SKM-1 (cell line): Measurements from ENCODE around the gene OR1M1.
A peak's percentile ranks its signal among the peaks of the same experiment; 100 is the strongest.

Experiments used
- DNase-seq: peaks from one replicate; lab custom pipeline; 2025; ENCODE audit not compliant: unreplicated experiment; lab: John Stamatoyannopoulos, UW

OR1M1 gene

GRCh38 chr19:9073806-9074205 lies 13.1 kb upstream of the OR1M1 start:
- no peak for DNase-seq

- no peak for DNase-seq
Observed at GRCh38 chr19:9075064-9075949, 11.6 kb upstream of the OR1M1 start.

- DNase-seq = no peak
Observed at GRCh38 chr19:9076901-9077300, 10.0 kb upstream of the OR1M1 start.

- no peak for DNase-seq
Observed at GRCh38 chr19:9078651-9079050, 8.2 kb upstream of the OR1M1 start.

GRCh38 chr19:9107375-9107774 lies 20.5 kb downstream of the OR1M1 start, which contains the start of gene OR7G2:
TSS of gene OR7G2 (minus strand) at chr19:9107475. CDS start at chr19:9103243, 4,232 bp downstream.
- DNase-seq = no peak

- DNase-seq = no peak
Observed at GRCh38 chr19:9109959-9110358, 23.1 kb downstream of the OR1M1 start.

- no peak for DNase-seq
Observed at GRCh38 chr19:9115307-9115813, 28.5 kb downstream of the OR1M1 start, which contains the start of gene OR7G1. TSS of gene OR7G1 (minus strand) at chr19:9115763. CDS start at chr19:9115763, 0 bp downstream.

- no peak for DNase-seq
Observed at GRCh38 chr19:9116547-9116946, 29.7 kb downstream of the OR1M1 start.

GRCh38 chr19:9126900-9127405 lies 40.1 kb downstream of the OR1M1 start, which contains the start of gene OR7G3:
TSS of gene OR7G3 (minus strand) at chr19:9126950. CDS start at chr19:9126950, 0 bp downstream.
- no peak for DNase-seq

- DNase-seq = no peak
Observed at GRCh38 chr19:9128171-9128570, 41.3 kb downstream of the OR1M1 start.

- no peak for DNase-seq
Observed at GRCh38 chr19:9130965-9131364, 44.1 kb downstream of the OR1M1 start.

GRCh38 chr19:9132422-9132821 lies 45.6 kb downstream of the OR1M1 start:
- no peak for DNase-seq

GRCh38 chr19:9139609-9140158 lies 52.8 kb downstream of the OR1M1 start:
- no peak for DNase-seq

GRCh38 chr19:9140159-9140874 lies 53.5 kb downstream of the OR1M1 start, which contains the start of gene ZNF317:
TSS of gene ZNF317 (plus strand) at chr19:9140397. CDS start at chr19:9156017, 15,620 bp downstream.
- peak; percentile 82 for DNase-seq

GRCh38 chr19:9144920-9145319 lies 58.1 kb downstream of the OR1M1 start:
- no peak for DNase-seq
